CD4-positive, alpha-beta T cell treated with Interleukin-4 for 1 hour (primary cell): ENCODE measurements around the gene DUSP7.
A peak's percentile ranks its signal among the peaks of the same experiment; 100 is the strongest.

ENCODE experiments used
- DNase-seq, 2 donors: peaks; one replicate each; pipeline ENCODE4 v3.0.0-alpha.2; 2020 to 2022

The DUSP7 gene

GRCh38 chr3:52086461-52086860 lies 30.1 kb upstream of the DUSP7 start:
- DNase-seq = no peak

GRCh38 chr3:52085681-52086282 lies 29.4 kb upstream of the DUSP7 start:
- DNase-seq = no peak

GRCh38 chr3:52084954-52085680 lies 28.7 kb upstream of the DUSP7 start:
- no peak for DNase-seq

- no peak for DNase-seq
Measured at GRCh38 chr3:52084216-52084945, 28.0 kb upstream of the DUSP7 start.

- no peak for DNase-seq
Measured at GRCh38 chr3:52083556-52084087, 27.3 kb upstream of the DUSP7 start.

- no peak for DNase-seq
Measured at GRCh38 chr3:52082951-52083350, 26.6 kb upstream of the DUSP7 start.

- DNase-seq = no peak
Measured at GRCh38 chr3:52080830-52081719, 24.7 kb upstream of the DUSP7 start.

- DNase-seq = no peak
Measured at GRCh38 chr3:52079958-52080357, 23.6 kb upstream of the DUSP7 start.

GRCh38 chr3:52078781-52079560 lies 22.6 kb upstream of the DUSP7 start:
- DNase-seq = no peak

- DNase-seq = no peak
Measured at GRCh38 chr3:52077925-52078324, 21.6 kb upstream of the DUSP7 start.

- no peak for DNase-seq
Measured at GRCh38 chr3:52076896-52077780, 20.8 kb upstream of the DUSP7 start.

GRCh38 chr3:52073490-52073889 lies 17.1 kb upstream of the DUSP7 start:
- DNase-seq = no peak

- no peak for DNase-seq
Measured at GRCh38 chr3:52072471-52072870, 16.1 kb upstream of the DUSP7 start.

- peak in 1 of 2 donors; percentile 18 for DNase-seq
Measured at GRCh38 chr3:52072020-52072419, 15.6 kb upstream of the DUSP7 start.

- peak in 1 of 2 donors; percentile 16 for DNase-seq
Measured at GRCh38 chr3:52070724-52071621, 14.6 kb upstream of the DUSP7 start.

GRCh38 chr3:52069855-52070254 lies 13.5 kb upstream of the DUSP7 start:
- DNase-seq = no peak

- DNase-seq = no peak
Measured at GRCh38 chr3:52069135-52069534, 12.8 kb upstream of the DUSP7 start.

GRCh38 chr3:52068730-52069129 lies 12.4 kb upstream of the DUSP7 start:
- DNase-seq = no peak

GRCh38 chr3:52068055-52068571 lies 11.7 kb upstream of the DUSP7 start:
- DNase-seq = no peak
